GM04503 (cell line): ENCODE measurements around the gene FHOD3.

Experiments
- DNase-seq: peaks from one replicate; pipeline ENCODE4 v3.0.0-alpha.2; 2012; ENCODE audit warnings: low read depth

Gene FHOD3

DNA sequence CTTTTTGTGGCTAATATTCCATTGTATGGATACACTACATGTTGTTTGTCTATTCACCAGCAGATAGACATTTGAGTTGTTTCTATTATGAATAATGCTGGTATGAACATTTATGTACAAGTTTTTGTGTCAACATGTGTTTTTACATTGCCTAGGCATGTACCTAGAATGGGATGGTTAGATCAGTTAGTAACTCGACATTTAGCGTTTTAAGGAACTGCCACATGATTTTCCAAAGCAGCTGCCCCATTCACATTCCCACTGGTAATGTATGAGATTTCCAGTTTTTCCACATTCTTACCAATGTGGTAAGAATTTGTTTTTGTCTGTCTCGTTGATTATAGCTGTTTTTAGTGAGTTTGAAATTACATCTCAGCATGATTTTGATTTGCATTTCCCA, 112.8 kb downstream of the FHOD3 start:
- no peak for DNase-seq

DNA sequence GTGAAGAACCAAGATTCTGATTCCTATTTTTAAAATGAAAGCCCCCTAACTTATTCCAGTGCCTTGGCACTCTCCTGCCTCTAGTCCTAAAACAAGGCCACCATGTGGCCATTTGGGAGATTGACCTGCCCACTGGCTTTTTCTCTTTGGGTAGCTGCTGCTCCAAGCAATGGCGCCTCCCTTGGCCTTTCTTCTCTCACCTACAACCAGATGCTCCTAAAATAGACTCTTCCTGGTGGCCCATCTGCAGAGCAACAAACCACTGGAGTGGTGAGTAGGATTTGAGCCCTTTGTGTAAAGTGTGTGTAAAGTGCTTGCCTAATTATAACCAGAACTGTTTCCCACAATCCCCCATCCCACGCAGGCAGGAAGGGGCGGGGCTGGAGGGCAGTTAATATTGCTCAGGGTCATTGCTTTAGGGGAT, 114.2 kb downstream of the FHOD3 start:
- no peak for DNase-seq

- no peak for DNase-seq
These were observed 115.3 kb downstream of the FHOD3 start for GRCh38 chr18:36412778-36413177.

- DNase-seq = no peak
These were observed 117.7 kb downstream of the FHOD3 start for GRCh38 chr18:36415171-36415570.

- peak; percentile 43 for DNase-seq
These were observed 118.1 kb downstream of the FHOD3 start for GRCh38 chr18:36415625-36416024.

- no peak for DNase-seq
These were observed 121.8 kb downstream of the FHOD3 start for GRCh38 chr18:36419188-36419899.

DNA sequence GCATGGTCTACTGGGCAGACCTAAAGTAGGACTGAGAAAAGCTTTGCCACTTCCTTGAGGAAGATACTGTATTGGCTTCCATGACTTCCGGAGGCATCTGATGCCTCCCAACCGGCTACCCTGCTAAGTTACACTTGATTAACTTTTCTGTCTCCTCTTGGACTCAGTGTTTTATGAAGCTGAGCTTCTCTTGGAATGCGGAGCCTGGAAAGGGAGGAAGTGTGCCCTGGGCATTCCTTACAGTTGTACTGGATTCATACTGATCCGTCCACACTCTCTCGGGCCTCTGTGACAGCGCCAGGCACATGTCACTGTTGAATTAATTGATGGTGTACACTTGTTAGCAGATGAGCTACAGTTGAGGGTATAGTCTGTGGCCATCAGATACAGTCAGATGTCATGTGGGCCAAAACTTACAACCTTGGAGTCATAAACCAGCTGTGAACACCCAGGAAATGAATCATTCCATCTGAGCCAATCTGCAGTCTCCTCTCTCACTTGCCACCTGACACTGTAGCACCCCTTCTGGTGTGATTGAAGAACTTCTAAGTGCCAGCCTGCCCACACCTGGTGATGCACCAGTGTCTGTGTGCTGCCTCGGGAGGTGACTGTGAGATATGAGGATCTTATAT, 122.5 kb downstream of the FHOD3 start:
- DNase-seq = no peak

DNA sequence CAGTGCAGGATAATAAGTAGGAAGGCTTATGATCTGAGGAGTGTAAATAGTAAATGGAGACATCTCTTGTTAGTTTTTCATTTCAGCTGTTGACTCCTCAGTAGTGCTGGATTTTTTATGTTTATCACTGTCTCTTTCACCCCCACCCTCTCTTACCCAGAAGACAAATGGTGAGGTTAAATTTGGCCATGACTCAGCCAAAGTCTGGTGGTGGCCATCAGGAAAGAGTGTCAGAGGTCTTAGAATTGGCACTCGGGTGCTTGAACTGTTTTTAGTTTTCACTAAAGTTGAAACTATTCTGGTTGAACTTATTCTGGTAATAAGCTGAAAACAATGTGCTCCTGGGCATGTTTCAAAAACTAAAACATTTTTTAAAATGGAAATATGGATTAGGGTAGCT, 123.3 kb downstream of the FHOD3 start:
- no peak for DNase-seq

- no peak for DNase-seq
These were observed 127.2 kb downstream of the FHOD3 start for GRCh38 chr18:36424741-36425142.

GRCh38 chr18:36427369-36427768, 129.9 kb downstream of the FHOD3 start:
- no peak for DNase-seq

DNA sequence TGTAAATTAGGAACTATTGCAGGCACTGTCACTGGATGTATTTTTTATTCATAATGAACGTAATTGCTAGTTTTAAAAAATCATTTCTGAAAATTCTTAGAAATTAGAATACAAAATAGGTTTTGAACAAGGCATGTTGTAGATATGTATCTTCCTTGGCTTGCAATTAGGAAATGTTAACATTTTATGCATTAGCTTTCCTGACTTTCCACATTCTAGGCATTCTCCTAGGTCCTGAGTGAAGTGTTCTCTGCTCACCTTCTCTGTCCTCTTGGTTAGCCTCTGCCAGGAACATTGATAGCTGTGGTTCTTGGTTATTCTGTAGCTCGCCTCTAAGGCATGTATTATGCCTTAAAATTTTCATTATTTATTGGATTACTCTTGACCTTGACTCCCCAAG, 130.3 kb downstream of the FHOD3 start:
- no peak for DNase-seq

- no peak for DNase-seq
These were observed 131.0 kb downstream of the FHOD3 start for GRCh38 chr18:36428431-36429029.

- DNase-seq = no peak
These were observed 135.5 kb downstream of the FHOD3 start for GRCh38 chr18:36432880-36433555.

- DNase-seq = no peak
These were observed 138.9 kb downstream of the FHOD3 start for GRCh38 chr18:36436387-36436786.

- DNase-seq = peak; percentile 58
These were observed 143.1 kb downstream of the FHOD3 start for GRCh38 chr18:36440614-36441013.

DNA sequence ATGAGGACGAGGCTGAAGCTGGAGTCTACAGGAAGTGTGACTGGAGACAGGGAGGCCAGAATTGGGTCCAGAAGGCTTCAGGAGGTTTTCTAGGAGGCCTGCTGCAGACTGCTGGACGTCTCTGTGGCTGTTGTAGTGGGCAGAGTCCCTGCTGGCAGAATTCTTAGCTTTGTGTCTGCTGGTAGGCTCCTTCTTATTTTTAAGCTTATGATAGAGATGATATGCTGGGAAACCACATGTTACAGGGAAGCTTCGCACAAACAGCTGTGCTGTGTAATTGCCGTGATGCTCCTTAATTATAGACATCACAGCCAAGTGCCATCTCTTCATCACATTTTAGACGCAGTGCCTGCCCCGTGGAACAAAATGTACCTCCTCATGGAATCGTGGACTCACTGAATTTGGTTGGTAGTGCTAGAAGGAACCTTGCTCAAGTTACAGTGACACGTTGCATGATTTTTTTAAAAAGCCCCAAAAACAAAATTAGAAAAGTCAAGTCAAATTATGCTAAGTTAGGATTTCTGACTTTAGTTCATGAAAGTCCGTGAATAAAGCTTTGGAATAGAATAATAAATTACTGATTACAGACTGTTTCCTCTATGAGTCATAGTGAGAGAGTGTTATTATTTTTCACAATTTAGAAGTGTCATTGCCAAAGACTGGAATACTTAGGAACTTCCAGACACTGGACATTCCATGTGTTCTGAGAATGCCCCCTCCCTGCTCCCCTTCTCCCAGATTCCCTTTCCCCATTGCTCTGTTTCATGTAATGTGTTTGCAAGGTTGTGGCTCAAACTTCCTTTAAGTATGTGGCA, 144.1 kb downstream of the FHOD3 start:
- peak; percentile 64 for DNase-seq

DNA sequence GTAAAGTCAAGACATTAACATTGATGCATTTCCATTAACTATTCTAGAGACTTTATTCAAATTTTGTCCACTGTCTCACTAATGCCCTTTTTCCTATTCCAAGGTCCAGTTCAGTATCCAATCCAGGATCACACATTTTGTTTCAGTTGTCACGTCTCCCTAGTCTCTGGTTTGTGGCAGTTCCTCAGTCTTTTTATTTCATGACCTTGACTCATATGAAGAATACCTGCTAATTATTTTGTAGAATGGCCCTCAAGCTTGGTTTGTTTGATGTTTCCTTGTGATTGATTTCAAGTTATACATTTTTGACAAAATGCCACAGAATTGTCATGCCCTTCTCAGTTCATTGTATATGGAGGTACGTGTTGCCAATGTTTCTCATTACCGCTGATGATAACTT, 145.2 kb downstream of the FHOD3 start:
- DNase-seq = no peak

GRCh38 chr18:36446059-36446458, 148.5 kb downstream of the FHOD3 start:
- no peak for DNase-seq

GRCh38 chr18:36448384-36449290, 151.1 kb downstream of the FHOD3 start:
- DNase-seq = no peak

GRCh38 chr18:36449451-36449850, 151.9 kb downstream of the FHOD3 start:
- no peak for DNase-seq

GRCh38 chr18:36450264-36450663, 152.8 kb downstream of the FHOD3 start:
- DNase-seq = no peak
